Measurements from ENCODE around the gene INTU.
A peak's percentile ranks its signal among the peaks of the same experiment; 100 is the strongest.
"Not testable (repeated sequence)": the region's sequence is repeated elsewhere in the genome, so short reads cannot be mapped to it uniquely, and the experiment has no call there.

INTU gene

GRCh38 chr4:127648061-127648460, 15.3 kb downstream of the INTU start:
- no peak for DNase-seq

GRCh38 chr4:127655590-127655989, 22.8 kb downstream of the INTU start:
- not testable (repeated sequence) for DNase-seq

- no peak for DNase-seq
These were observed 23.4 kb downstream of the INTU start for GRCh38 chr4:127656047-127656680.

- DNase-seq = no peak
These were observed 27.6 kb downstream of the INTU start for GRCh38 chr4:127660284-127660885.

- no peak for DNase-seq
These were observed 34.4 kb downstream of the INTU start for GRCh38 chr4:127667116-127667515.

- DNase-seq = no peak
These were observed 35.0 kb downstream of the INTU start for GRCh38 chr4:127667772-127668171.

- DNase-seq = no peak
These were observed 36.0 kb downstream of the INTU start for GRCh38 chr4:127668770-127669169.

- no peak for DNase-seq
These were observed 36.9 kb downstream of the INTU start for GRCh38 chr4:127669691-127670090.

- no peak for DNase-seq
These were observed 39.4 kb downstream of the INTU start for GRCh38 chr4:127672111-127672510.

GRCh38 chr4:127685292-127685691, 52.5 kb downstream of the INTU start:
- DNase-seq = no peak

- no peak for DNase-seq
These were observed 53.9 kb downstream of the INTU start for GRCh38 chr4:127686658-127687057.

- no peak for DNase-seq
These were observed 54.8 kb downstream of the INTU start for GRCh38 chr4:127687580-127687979.

- DNase-seq = no peak
These were observed 66.0 kb downstream of the INTU start for GRCh38 chr4:127698789-127699200.

GRCh38 chr4:127708985-127709384, 76.2 kb downstream of the INTU start:
- DNase-seq = peak; percentile 29

- no peak for DNase-seq
These were observed 76.7 kb downstream of the INTU start for GRCh38 chr4:127709456-127709855.

- DNase-seq = no peak
These were observed 97.6 kb downstream of the INTU start, which contains the start of gene SLC25A31 for GRCh38 chr4:127730142-127730913. TSS of gene SLC25A31 (plus strand) at chr4:127730400. CDS start at chr4:127730546, 146 bp downstream.

GRCh38 chr4:127731406-127731805, 98.6 kb downstream of the INTU start:
- no peak for DNase-seq

GRCh38 chr4:127732623-127733328, 100.0 kb downstream of the INTU start:
- no peak for DNase-seq

GRCh38 chr4:127734976-127735375, 102.2 kb downstream of the INTU start:
- no peak for DNase-seq

- DNase-seq = no peak
These were observed 104.5 kb downstream of the INTU start for GRCh38 chr4:127737295-127737694.

- DNase-seq = no peak
These were observed 108.5 kb downstream of the INTU start for GRCh38 chr4:127741247-127741646.

GRCh38 chr4:127747883-127748282, 115.1 kb downstream of the INTU start:
- DNase-seq = no peak

- no peak for DNase-seq
These were observed 116.2 kb downstream of the INTU start for GRCh38 chr4:127748957-127749356.
